Testis (tissue), 3 donors: Measurements from ENCODE around the gene OPN1MW3. TPM values are rescaled to one million over a fixed set of nuclear protein-coding genes. Genes with fewer than 3 reads are reported as not detected.

ENCODE experiments used
- DNase-seq: peaks from one replicate; pipeline ENCODE4 v3.0.0-alpha.2; 2019
- H3K27ac ChIP-seq, 2 donors: fragments of 200-600 bp; sonication (generic); one replicate each; pipeline ENCODE4 v1.5.1; 2019
- H3K27me3 ChIP-seq: fragments of 200-600 bp; sonication (generic); one replicate; pipeline ENCODE4 v1.5.1; 2019
- H3K36me3 ChIP-seq: fragments of 200-600 bp; sonication (generic); one replicate; pipeline ENCODE4 v1.5.1; 2017; ENCODE audit warnings: low read depth; ENCODE audit errors: missing control alignments
- H3K4me1 ChIP-seq: fragments of 200-600 bp; sonication (generic); one replicate; pipeline ENCODE4 v1.5.1; 2019
- H3K4me3 ChIP-seq, 2 donors: fragments of 200-600 bp; sonication (generic); one replicate each; pipeline ENCODE4 v1.5.1; 2017 to 2019
- H3K9me3 ChIP-seq: fragments of 200-600 bp; sonication (generic); one replicate; pipeline ENCODE4 v1.5.1; 2017
- CTCF ChIP-seq, 3 experiments: fragments of 450-650 bp in 2 of 3; fragments of 200-600 bp in 1 of 3; sonication (generic) in 1 of 3; IDR thresholded peaks; one replicate each; pipeline ENCODE4 v1.5.1; 2016 to 2019; ENCODE audit warnings: antibody characterized with exemption in 3 of 3, mild to moderate bottlenecking in 2 of 3, moderate library complexity in 1 of 3
- POLR2A ChIP-seq: fragments of 450-650 bp; IDR thresholded peaks from one replicate; pipeline ENCODE4 v1.6.1; 2017; ENCODE audit warnings: antibody characterized with exemption, mild to moderate bottlenecking, moderate library complexity
- WGBS, 2 donors: methylation state at CpG; one replicate each; pipeline ENCODE4 v1.1.5; 2018; 5-methylcytosine and 5-hydroxymethylcytosine counted together
- intact Hi-C: fragments of 100-400 bp; cut with DNase I; formaldehyde crosslinking; loops from one replicate; pipeline ENCODE4 v1.15.1; 2023; ENCODE audit warnings: low total_unique reads
- polyA plus RNA-seq: library from polyadenylated mRNA; stranded (reverse); fragments of 350-450 nt; fragmentation: Illumina TruSeq; extraction: RNeasy Lipid Tissue Mini Kit (QIAGEN cat#74804); gene quantifications from one replicate; pipeline ENCODE4 v1.2.3, GENCODE V29; 2014; ENCODE audit warnings: low read depth, low replicate concordance; ENCODE audit not compliant: insufficient read depth
- total RNA-seq, 2 donors: library from RNA; depleted of rRNA; stranded (reverse); fragments of >200 nt; gene quantifications; one replicate each; pipeline ENCODE4 v1.2.3, GENCODE V29; 2016

The OPN1MW3 gene
- total and polyA plus RNA-seq, 3 donors from 2014 or later: not detected

DNA sequence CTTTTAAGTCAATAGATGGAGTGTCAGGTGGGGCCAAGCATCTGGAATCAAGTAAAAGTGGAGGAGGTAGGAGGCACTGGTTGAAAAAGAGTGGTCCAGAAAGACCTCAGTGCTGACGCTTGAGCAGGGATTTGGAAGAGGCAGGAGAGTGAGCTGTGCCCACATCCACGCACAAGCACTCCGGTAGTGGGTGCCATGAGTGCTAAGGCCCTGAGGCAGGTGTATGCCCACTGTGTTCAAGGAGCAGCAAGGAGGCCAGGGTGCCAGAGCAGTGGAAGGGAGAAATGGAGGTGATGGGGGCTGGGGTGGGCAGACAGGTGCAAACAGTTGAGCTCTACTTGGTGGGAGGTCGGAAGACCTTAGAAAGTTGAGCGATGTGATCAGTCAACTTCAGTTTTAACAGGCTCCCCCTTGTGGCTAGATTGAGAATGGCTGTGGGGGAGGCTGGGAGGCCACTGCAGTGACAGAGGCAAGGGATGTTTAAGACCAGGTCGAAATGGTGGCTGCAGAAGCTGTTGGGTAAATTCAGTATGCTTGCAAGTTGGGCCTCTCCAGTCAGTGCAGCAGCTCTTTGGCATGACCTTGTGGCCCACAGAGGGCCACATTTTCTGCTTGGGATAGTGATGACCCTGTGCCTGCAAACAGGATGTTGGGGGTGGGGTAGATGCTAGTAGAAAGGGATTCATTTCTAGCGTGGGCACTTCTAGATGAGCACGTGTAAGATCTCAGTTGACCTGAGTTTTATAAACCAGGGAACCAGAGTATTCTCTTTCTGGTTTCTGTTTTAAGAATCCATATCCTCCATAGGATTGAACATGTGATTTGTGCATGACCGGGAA is 50.9 kb downstream of the OPN1MW3 start:
- TF ChIP-seq CTCF (IDR thresholded peaks at IDR 0.05) (peak; percentile 36 to 57 (median 52)), POLR2A (no peak)
- no peaks in the 10 kb centered on the region for H3K27me3 ChIP-seq
- intact Hi-C loops: no loop called here
- no peaks in the 10 kb centered on the region for H3K4me1 ChIP-seq
- no peak overlapping the region for H3K4me3 ChIP-seq
- no peaks in the 10 kb centered on the region for H3K9me3 ChIP-seq
- H3K27ac ChIP-seq: no peak overlapping the region
- peak; percentile 69 for DNase-seq
- no peaks in the 10 kb centered on the region for H3K36me3 ChIP-seq
- WGBS, 2 donors: 63% methylated on average over 7 to 9 of the region's 9 CpGs

GRCh38 chrX:154309041-154309775 is 51.8 kb downstream of the OPN1MW3 start:
- TF ChIP-seq CTCF (IDR thresholded peaks at IDR 0.05) (no peak), POLR2A (no peak)

GRCh38 chrX:154310616-154311536 is 53.5 kb downstream of the OPN1MW3 start:
- H3K36me3 ChIP-seq: no peaks in the 10 kb centered on the region
- no peak overlapping the region for H3K27ac ChIP-seq
- DNase-seq: no peak
- WGBS, 2 donors: 90 to 94% methylated on average over 9 to 17 of the region's 19 CpGs
- TF ChIP-seq CTCF (IDR thresholded peaks at IDR 0.05) (no peak), POLR2A (no peak)
- no peaks in the 10 kb centered on the region for H3K27me3 ChIP-seq
- H3K9me3 ChIP-seq: no peaks in the 10 kb centered on the region
- intact Hi-C loops: no loop called here
- no peak overlapping the region for H3K4me3 ChIP-seq
- no peaks in the 10 kb centered on the region for H3K4me1 ChIP-seq

More at GRCh38 chrX:154309041-154309775, 51.8 kb downstream of the OPN1MW3 start:
- H3K27ac ChIP-seq: no peak overlapping the region
- H3K4me3 ChIP-seq: no peak overlapping the region
- H3K27me3 ChIP-seq: no peaks in the 10 kb centered on the region
- intact Hi-C loops: no loop called here
- H3K9me3 ChIP-seq: no peaks in the 10 kb centered on the region
- H3K4me1 ChIP-seq: no peaks in the 10 kb centered on the region
- H3K36me3 ChIP-seq: no peaks in the 10 kb centered on the region
- DNase-seq: no peak
- WGBS, 2 donors: 93% methylated on average over 3 to 16 of the region's 16 CpGs

GRCh38 chrX:154312116-154312515 is 54.7 kb downstream of the OPN1MW3 start:
- H3K9me3 ChIP-seq: no peaks in the 10 kb centered on the region
- intact Hi-C loops: no loop called here
- no peaks in the 10 kb centered on the region for H3K4me1 ChIP-seq
- TF ChIP-seq POLR2A (no peak), CTCF (IDR thresholded peaks at IDR 0.05) (no peak)
- H3K27me3 ChIP-seq: no peaks in the 10 kb centered on the region
- no peak overlapping the region for H3K4me3 ChIP-seq
- H3K27ac ChIP-seq: no peak overlapping the region
- 91 to 98% methylated on average over 6 to 7 of the region's 7 CpGs for WGBS, 2 donors
- no peak for DNase-seq
- H3K36me3 ChIP-seq: no peaks in the 10 kb centered on the region
